Endothelial cell of umbilical vein (primary cell): ENCODE measurements around the gene TMEM200B.

Experiments used
- CTCF ChIP-seq, 2 donors: IDR thresholded peaks; 1 replicate in 1 of 2; 2 replicates in 1 of 2; pipeline ENCODE4 v1.5.1; 2011; ENCODE audit warnings: low read length in 2 of 2, mild to moderate bottlenecking in 2 of 2, moderate library complexity in 2 of 2, control low read depth in 1 of 2, inconsistent platforms in 1 of 2, low read depth in 1 of 2; ENCODE audit not compliant: insufficient read depth in 1 of 2; ENCODE audit errors: extremely low read depth in 1 of 2
- EZH2 ChIP-seq: IDR thresholded peaks from 2 replicates; pipeline ENCODE4 v1.6.1; 2012; ENCODE audit warnings: borderline replicate concordance, low read depth, mild to moderate bottlenecking, moderate library complexity, low read length, inconsistent platforms; ENCODE audit not compliant: severe bottlenecking
- FOS ChIP-seq: IDR thresholded peaks from 2 replicates; pipeline ENCODE4 v1.6.1; 2011; ENCODE audit warnings: mild to moderate bottlenecking, low read length, moderate library complexity, borderline replicate concordance; ENCODE audit not compliant: insufficient read depth
- GATA2 ChIP-seq: IDR thresholded peaks from 2 replicates; pipeline ENCODE4 v1.7.0; 2011; ENCODE audit warnings: low read depth, mild to moderate bottlenecking, moderate library complexity, mixed read lengths, low read length; ENCODE audit not compliant: insufficient read length, insufficient read depth
- JUN ChIP-seq: IDR thresholded peaks from 2 replicates; pipeline ENCODE4 v1.6.1; 2011; ENCODE audit warnings: borderline replicate concordance, low read depth; ENCODE audit not compliant: insufficient read length, insufficient read depth
- MYC ChIP-seq: IDR thresholded peaks from one replicate; pipeline ENCODE4 v1.6.1; 2011; ENCODE audit warnings: mild to moderate bottlenecking, low read depth, low read length
- POLR2A ChIP-seq: IDR thresholded peaks from 2 replicates; pipeline ENCODE4 v1.6.1; 2012; ENCODE audit warnings: low read depth, mild to moderate bottlenecking, control low read depth, low read length
- POLR2AphosphoS5 ChIP-seq: IDR thresholded peaks from 2 replicates; pipeline ENCODE4 v1.6.1; 2012; ENCODE audit warnings: low read depth, mild to moderate bottlenecking, control low read depth, low read length, moderate library complexity; ENCODE audit not compliant: insufficient read depth
- TF ChIP-seq, protein P1 (sequence below): IDR thresholded peaks from 2 replicates; pipeline ENCODE4 v1.6.1; 2011; ENCODE audit not compliant: insufficient read depth, insufficient read length

GRCh38 chr1:29123887-29124365 lies at the start of gene TMEM200B:
- TF ChIP-seq POLR2AphosphoS5 (no peak), EZH2 (no peak), CTCF (IDR thresholded peaks at IDR 0.05; ENCODE audit: extremely low read depth in 1 of 2, insufficient read depth in 1 of 2, low read depth in 1 of 2, low read length in 2 of 2) (no peak), POLR2A (no peak), GATA2 (no peak), JUN (no peak), FOS (no peak), MYC (no peak)
- TF ChIP-seq, protein P1, sequence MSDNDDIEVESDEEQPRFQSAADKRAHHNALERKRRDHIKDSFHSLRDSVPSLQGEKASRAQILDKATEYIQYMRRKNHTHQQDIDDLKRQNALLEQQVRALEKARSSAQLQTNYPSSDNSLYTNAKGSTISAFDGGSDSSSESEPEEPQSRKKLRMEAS: no peak
